GM18499 (cell line): Measurements from ENCODE around the gene TAB2.

Experiments
- ATAC-seq: cut with Tn5 transposase; IDR thresholded peaks from one replicate; pipeline ENCODE4 v1.9.1; 2021; ENCODE audit warnings: moderate number of reproducible peaks; ENCODE audit not compliant: insufficient read depth, unreplicated experiment

Gene TAB2

GRCh38 chr6:149364557-149364956 lies 47.0 kb downstream of the TAB2 start:
- ATAC-seq = no peak

GRCh38 chr6:149365197-149365596 lies 47.7 kb downstream of the TAB2 start:
- ATAC-seq = no peak

- ATAC-seq = no peak
These were observed 48.9 kb downstream of the TAB2 start for GRCh38 chr6:149366267-149366921.

- no peak for ATAC-seq
These were observed 50.6 kb downstream of the TAB2 start for GRCh38 chr6:149368065-149368464.

GRCh38 chr6:149371154-149371553 lies 53.6 kb downstream of the TAB2 start:
- ATAC-seq = no peak

GRCh38 chr6:149372062-149372461 lies 54.5 kb downstream of the TAB2 start:
- no peak for ATAC-seq

- no peak for ATAC-seq
These were observed 56.0 kb downstream of the TAB2 start for GRCh38 chr6:149373511-149373910.

- ATAC-seq = no peak
These were observed 62.5 kb downstream of the TAB2 start for GRCh38 chr6:149379977-149380376.

GRCh38 chr6:149380523-149380922 lies 63.0 kb downstream of the TAB2 start:
- ATAC-seq = no peak

- ATAC-seq = no peak
These were observed 65.9 kb downstream of the TAB2 start for GRCh38 chr6:149383371-149383770.

GRCh38 chr6:149384464-149384863 lies 67.0 kb downstream of the TAB2 start:
- ATAC-seq = no peak

- no peak for ATAC-seq
These were observed 68.6 kb downstream of the TAB2 start for GRCh38 chr6:149385998-149386646.

- ATAC-seq = no peak
These were observed 70.4 kb downstream of the TAB2 start for GRCh38 chr6:149387779-149388512.

GRCh38 chr6:149389509-149390297 lies 72.2 kb downstream of the TAB2 start:
- no peak for ATAC-seq

GRCh38 chr6:149392093-149392492 lies 74.6 kb downstream of the TAB2 start:
- no peak for ATAC-seq

- ATAC-seq = no peak
These were observed 75.0 kb downstream of the TAB2 start for GRCh38 chr6:149392535-149392934.

- ATAC-seq = no peak
These were observed 75.6 kb downstream of the TAB2 start for GRCh38 chr6:149393002-149393679.

- no peak for ATAC-seq
These were observed 77.7 kb downstream of the TAB2 start for GRCh38 chr6:149395185-149395584.

GRCh38 chr6:149397384-149397783 lies 79.9 kb downstream of the TAB2 start:
- no peak for ATAC-seq

- no peak for ATAC-seq
These were observed 82.5 kb downstream of the TAB2 start, which contains the start of gene SUMO4 for GRCh38 chr6:149400050-149400449. Gene SUMO4 (plus strand): TSS chr6:149400262. CDS start chr6:149400392, 130 bp downstream.
